ENCODE data around the gene TOR2A. TPM values are rescaled to one million over a fixed set of nuclear protein-coding genes. Genes with fewer than 3 reads are reported as not detected.

Gene TOR2A
- total RNA-seq, 1 experiment from 2014 or later: 14.4 TPM

GRCh38 chr9:127772603-127773002 is 37.5 kb upstream of the TOR2A start (continued):
- TF ChIP-seq ARID4B (CRISPR knock-in tag; IDR thresholded peaks at IDR 0.05; ENCODE audit: borderline replicate concordance): no peak
- TF ChIP-seq ZNF416 (CRISPR knock-in tag; IDR thresholded peaks at IDR 0.05): no peak
- no peak for TF ChIP-seq GABPB1 (CRISPR knock-in tag; IDR thresholded peaks at IDR 0.05)
- no peak for TF ChIP-seq E2F1 (CRISPR knock-in tag; IDR thresholded peaks at IDR 0.05)

- peak overlapping the region; percentile 28; the same call in 1 of the 2 replicates for H3K27ac Mint-ChIP-seq
- H3K4me1 Mint-ChIP-seq: peaks cover 39% of the 10 kb centered on the region
- H3K36me3 Mint-ChIP-seq: no peaks in the 10 kb centered on the region
- POLR2A ChIA-PET: interaction anchor here (0.6 to 2.1 kb wide), 10 partner anchors 11 to 145 kb away, joined by 3 to 12 read pairs (median 4); partner anchors contain the start of genes CDK9, ST6GALNAC4 and TOR2A
- peak overlapping the region; percentile 84 for H3K4me3 Mint-ChIP-seq
- CTCF ChIA-PET: interaction anchor here (0.5 to 3.3 kb wide), 35 partner anchors 8 to 403 kb away, joined by 3 to 54 read pairs (median 4); partner anchors contain the start of genes CDK9, FPGS, ST6GALNAC4 and TOR2A
- TF ChIP-seq E2F5 (CRISPR knock-in tag; IDR thresholded peaks at IDR 0.05): peak; percentile 31; the same call in 1 of the 2 replicates
- TF ChIP-seq TEAD1 (CRISPR knock-in tag; IDR thresholded peaks at IDR 0.05): no peak
- H3K27me3 Mint-ChIP-seq (ENCODE audit: low read depth): peaks cover 7% of the 10 kb centered on the region
- ATAC-seq (no peak), DNase-seq (ENCODE audit: low spot score) (no peak)
- H3K9me3 Mint-ChIP-seq: no peaks in the 10 kb centered on the region
Measured at GRCh38 chr9:127771570-127772189, 36.6 kb upstream of the TOR2A start.

GRCh38 chr9:127770905-127771569 is 35.9 kb upstream of the TOR2A start:
- ChIA-PET POLR2A (interaction anchor here (0.6 to 2.1 kb wide), 10 partner anchors 10 to 146 kb away, joined by 3 to 12 read pairs (median 4); partner anchors contain the start of genes CDK9, ST6GALNAC4 and TOR2A), CTCF (interaction anchor here (0.5 to 3.3 kb wide), 35 partner anchors 8 to 402 kb away, joined by 3 to 54 read pairs (median 4); partner anchors contain the start of genes CDK9, FPGS, ST6GALNAC4 and TOR2A)
- Mint-ChIP-seq H3K36me3 (no peaks in the 10 kb centered on the region), H3K27ac (no peak overlapping the region), H3K27me3 (ENCODE audit: low read depth) (peaks cover 11% of the 10 kb centered on the region), H3K4me3 (peak overlapping the region; percentile 84), H3K4me1 (peaks cover 32% of the 10 kb centered on the region), H3K9me3 (no peaks in the 10 kb centered on the region)
- ATAC-seq (peak; percentile 97), DNase-seq (ENCODE audit: low spot score) (peak; percentile 100)
- no peak for TF ChIP-seq KAT7 (CRISPR knock-in tag; IDR thresholded peaks at IDR 0.05; ENCODE audit: borderline replicate concordance)
- TF ChIP-seq SP1 (CRISPR knock-in tag; conservative IDR thresholded peaks at IDR 0.05): peak; percentile 96
- peak; percentile 22; the same call in 1 of the 2 replicates for TF ChIP-seq FOXK1 (CRISPR knock-in tag; IDR thresholded peaks at IDR 0.05)
- peak; percentile 60; the same call in 1 of the 2 replicates for TF ChIP-seq MAX (CRISPR knock-in tag; IDR thresholded peaks at IDR 0.05)

GRCh38 chr9:127770583-127770904 is 35.5 kb upstream of the TOR2A start:
- no peak for ATAC-seq
- Mint-ChIP-seq H3K27me3 (ENCODE audit: low read depth) (peaks cover 11% of the 10 kb centered on the region), H3K4me1 (peaks cover 32% of the 10 kb centered on the region), H3K9me3 (no peaks in the 10 kb centered on the region), H3K27ac (no peak overlapping the region; the same call in 1 of the 2 replicates), H3K36me3 (no peaks in the 10 kb centered on the region), H3K4me3 (peak overlapping the region; percentile 84)
- no peak for DNase-seq (ENCODE audit: low spot score)
- ChIA-PET POLR2A (interaction anchor here (0.6 to 2.1 kb wide), 8 partner anchors 10 to 146 kb away, joined by 3 to 12 read pairs (median 4); partner anchors contain the start of genes CDK9, ST6GALNAC4 and TOR2A), CTCF (interaction anchor here (0.8 to 3.3 kb wide), 30 partner anchors 8 to 380 kb away, joined by 3 to 54 read pairs (median 4); partner anchors contain the start of genes CDK9, FPGS, ST6GALNAC4 and TOR2A)
- TF ChIP-seq PRDM15 (CRISPR knock-in tag; IDR thresholded peaks at IDR 0.05): no peak
- TF ChIP-seq HMGXB4 (CRISPR knock-in tag; IDR thresholded peaks at IDR 0.05): no peak
- TF ChIP-seq PREB (CRISPR knock-in tag; IDR thresholded peaks at IDR 0.05; ENCODE audit: borderline replicate concordance): no peak
